Adipocyte (in vitro differentiated cells): ENCODE data around the gene NPIPB8.
"Not testable (repeated sequence)": the region's sequence is repeated elsewhere in the genome, so short reads cannot be mapped to it uniquely, and the experiment has no call there.

ENCODE experiments used
- DNase-seq: peaks from one replicate; pipeline ENCODE4 v3.0.0-alpha.2; 2015; ENCODE audit warnings: low read depth
- H3K27me3 ChIP-seq: replicated peaks from 2 replicates; pipeline ENCODE4 v1.7.0; 2013; ENCODE audit warnings: mild to moderate bottlenecking, low read length, moderate library complexity; ENCODE audit not compliant: control insufficient read depth, insufficient read depth
- H3K36me3 ChIP-seq: 2 replicates; pipeline ENCODE4 v1.7.0; 2013; ENCODE audit warnings: low read length, mild to moderate bottlenecking, moderate library complexity; ENCODE audit not compliant: control insufficient read depth, insufficient read depth, severe bottlenecking
- H3K4me1 ChIP-seq: 2 replicates; pipeline ENCODE4 v1.7.0; 2013; ENCODE audit warnings: mild to moderate bottlenecking, low read length, moderate library complexity; ENCODE audit not compliant: control insufficient read depth, insufficient read depth
- H3K4me3 ChIP-seq: 2 replicates; pipeline ENCODE4 v1.7.0; 2013; ENCODE audit warnings: mild to moderate bottlenecking, low read length, moderate library complexity
- H3K9ac ChIP-seq: 2 replicates; pipeline ENCODE4 v1.7.0; 2013; ENCODE audit warnings: mild to moderate bottlenecking, low read length, moderate library complexity
- H3K9me3 ChIP-seq: 2 replicates; pipeline ENCODE4 v1.7.0; 2013; ENCODE audit warnings: mild to moderate bottlenecking, low read length, moderate library complexity; ENCODE audit not compliant: control insufficient read depth

Gene NPIPB8

GRCh38 chr16:28667480-28667879 lies 29.6 kb downstream of the NPIPB8 start:
- H3K9me3 ChIP-seq, H3K4me1 ChIP-seq, H3K36me3 ChIP-seq, H3K9ac ChIP-seq, H3K4me3 ChIP-seq, H3K27me3 ChIP-seq, DNase-seq: not testable (repeated sequence)

- H3K4me1 ChIP-seq, DNase-seq, H3K36me3 ChIP-seq, H3K9ac ChIP-seq, H3K27me3 ChIP-seq, H3K4me3 ChIP-seq, H3K9me3 ChIP-seq: not testable (repeated sequence)
Measured at GRCh38 chr16:28668199-28668598, 30.3 kb downstream of the NPIPB8 start.

- H3K36me3 ChIP-seq, H3K4me1 ChIP-seq, H3K4me3 ChIP-seq, DNase-seq, H3K27me3 ChIP-seq, H3K9ac ChIP-seq, H3K9me3 ChIP-seq: not testable (repeated sequence)
Measured at GRCh38 chr16:28688327-28688952, 50.6 kb downstream of the NPIPB8 start.

GRCh38 chr16:28689425-28689824 lies 51.6 kb downstream of the NPIPB8 start:
- DNase-seq, H3K27me3 ChIP-seq, H3K9me3 ChIP-seq, H3K4me1 ChIP-seq, H3K36me3 ChIP-seq, H3K4me3 ChIP-seq, H3K9ac ChIP-seq: not testable (repeated sequence)

GRCh38 chr16:28691722-28692121 lies 53.9 kb downstream of the NPIPB8 start:
- H3K27me3 ChIP-seq, H3K4me1 ChIP-seq, H3K9ac ChIP-seq, H3K9me3 ChIP-seq, H3K4me3 ChIP-seq, H3K36me3 ChIP-seq, DNase-seq: not testable (repeated sequence)

- H3K27me3 ChIP-seq, DNase-seq, H3K36me3 ChIP-seq, H3K4me3 ChIP-seq, H3K4me1 ChIP-seq, H3K9me3 ChIP-seq, H3K9ac ChIP-seq: not testable (repeated sequence)
Measured at GRCh38 chr16:28693257-28693950, 55.5 kb downstream of the NPIPB8 start.

GRCh38 chr16:28699792-28700191 lies 61.9 kb downstream of the NPIPB8 start:
- not testable (repeated sequence) for H3K4me3 ChIP-seq, H3K9me3 ChIP-seq, H3K27me3 ChIP-seq, H3K4me1 ChIP-seq, H3K36me3 ChIP-seq, H3K9ac ChIP-seq, DNase-seq

- not testable (repeated sequence) for H3K36me3 ChIP-seq, H3K9me3 ChIP-seq, H3K4me1 ChIP-seq, H3K27me3 ChIP-seq, H3K4me3 ChIP-seq, H3K9ac ChIP-seq, DNase-seq
Measured at GRCh38 chr16:28700349-28700748, 62.5 kb downstream of the NPIPB8 start.

- not testable (repeated sequence) for H3K9me3 ChIP-seq, H3K4me3 ChIP-seq, H3K27me3 ChIP-seq, H3K4me1 ChIP-seq, H3K9ac ChIP-seq, DNase-seq, H3K36me3 ChIP-seq
Measured at GRCh38 chr16:28701384-28701783, 63.5 kb downstream of the NPIPB8 start.

- H3K9me3 ChIP-seq, H3K4me3 ChIP-seq, H3K9ac ChIP-seq, H3K4me1 ChIP-seq, H3K27me3 ChIP-seq, DNase-seq, H3K36me3 ChIP-seq: not testable (repeated sequence)
Measured at GRCh38 chr16:28704246-28704645, 66.4 kb downstream of the NPIPB8 start.
